ENCODE measurements around the gene RIPOR3.
A peak's percentile ranks its signal among the peaks of the same experiment; 100 is the strongest.

Gene RIPOR3

DNA sequence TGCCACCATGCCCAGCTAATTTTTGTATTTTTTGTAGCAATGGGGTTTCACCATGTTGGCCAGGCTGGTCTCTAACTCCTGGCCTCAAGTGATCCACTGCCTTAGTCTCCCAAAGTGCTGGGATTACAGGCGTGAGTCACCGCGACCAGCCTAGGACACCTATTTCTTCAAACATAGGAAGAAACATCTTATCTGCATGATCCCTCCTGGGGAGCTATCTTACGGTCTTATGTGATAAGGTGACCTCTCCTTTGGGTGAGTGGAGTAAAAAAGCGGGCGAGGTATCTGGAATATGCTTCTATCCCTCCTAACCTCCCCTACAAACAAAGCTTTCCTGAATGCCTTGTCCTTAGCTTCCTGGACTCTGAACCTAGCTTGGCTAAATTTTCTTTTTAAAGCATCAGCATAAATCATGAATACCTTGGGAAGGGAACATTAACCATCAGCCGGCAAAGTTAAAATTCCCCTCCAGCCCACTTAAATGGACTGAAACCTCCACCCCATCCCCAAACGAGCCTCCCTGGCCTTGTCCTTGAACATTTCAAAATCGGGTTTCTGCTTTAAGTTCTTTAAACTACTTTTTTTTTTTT, 24.5 kb downstream of the RIPOR3 start:
- Histone ChIP-seq H3K4me2 (ENCODE audit: low read length) (no peak overlapping the region), H3K27ac (ENCODE audit: low read length) (no peak overlapping the region), H3K9ac (ENCODE audit: low read length) (no peak overlapping the region)

DNA sequence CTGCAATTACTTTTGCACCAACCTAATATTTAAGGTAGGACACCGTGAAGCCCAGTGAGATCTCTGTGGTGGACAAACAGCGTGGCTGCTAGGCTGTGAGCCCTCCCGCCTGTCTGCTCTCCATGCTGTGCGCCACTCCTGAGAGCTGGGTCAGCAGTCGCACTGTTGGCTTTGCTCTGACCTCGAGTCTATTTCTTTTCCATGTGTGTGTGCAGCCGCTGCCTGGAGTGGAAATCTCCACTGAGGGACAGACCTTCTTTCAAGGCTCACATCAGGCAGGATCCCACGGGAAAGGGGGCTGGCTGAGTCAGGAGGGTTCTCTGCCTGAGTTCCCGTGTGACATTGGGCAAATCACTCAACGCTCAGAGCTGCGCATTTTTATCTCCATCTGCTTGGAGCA, 27.1 kb downstream of the RIPOR3 start:
- H3K79me2 ChIP-seq (ENCODE audit: low read length), result no peaks in the 10 kb centered on the region
- H3K4me1 ChIP-seq (ENCODE audit: low read length), result 0 out of 2 replicates have a peak, but pooled peaks cover 3% of the 10 kb centered on the region
- no peak overlapping the region for H2AFZ ChIP-seq (ENCODE audit: low read depth, low read length)
- H3K4me2 ChIP-seq (ENCODE audit: low read length), result no peak overlapping the region
- peaks cover 26% of the 10 kb centered on the region for H3K27me3 ChIP-seq (ENCODE audit: low read depth, low read length)
- H3K36me3 ChIP-seq (replicated peaks; ENCODE audit: low read depth, low read length), result no peaks in the 10 kb centered on the region
- no peak overlapping the region for H3K27ac ChIP-seq (ENCODE audit: low read length)
- no peak overlapping the region for H3K9ac ChIP-seq (ENCODE audit: low read length)
- no peak for TF ChIP-seq EZH2phosphoT487 (IDR thresholded peaks at IDR 0.05; ENCODE audit: low read depth)
- TF ChIP-seq, protein P1, sequence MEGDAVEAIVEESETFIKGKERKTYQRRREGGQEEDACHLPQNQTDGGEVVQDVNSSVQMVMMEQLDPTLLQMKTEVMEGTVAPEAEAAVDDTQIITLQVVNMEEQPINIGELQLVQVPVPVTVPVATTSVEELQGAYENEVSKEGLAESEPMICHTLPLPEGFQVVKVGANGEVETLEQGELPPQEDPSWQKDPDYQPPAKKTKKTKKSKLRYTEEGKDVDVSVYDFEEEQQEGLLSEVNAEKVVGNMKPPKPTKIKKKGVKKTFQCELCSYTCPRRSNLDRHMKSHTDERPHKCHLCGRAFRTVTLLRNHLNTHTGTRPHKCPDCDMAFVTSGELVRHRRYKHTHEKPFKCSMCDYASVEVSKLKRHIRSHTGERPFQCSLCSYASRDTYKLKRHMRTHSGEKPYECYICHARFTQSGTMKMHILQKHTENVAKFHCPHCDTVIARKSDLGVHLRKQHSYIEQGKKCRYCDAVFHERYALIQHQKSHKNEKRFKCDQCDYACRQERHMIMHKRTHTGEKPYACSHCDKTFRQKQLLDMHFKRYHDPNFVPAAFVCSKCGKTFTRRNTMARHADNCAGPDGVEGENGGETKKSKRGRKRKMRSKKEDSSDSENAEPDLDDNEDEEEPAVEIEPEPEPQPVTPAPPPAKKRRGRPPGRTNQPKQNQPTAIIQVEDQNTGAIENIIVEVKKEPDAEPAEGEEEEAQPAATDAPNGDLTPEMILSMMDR (IDR thresholded peaks at IDR 0.05; ENCODE audit: low read depth, low read length), result no peak
- H3K9me3 ChIP-seq (ENCODE audit: insufficient read depth, low read length), result no peaks in the 10 kb centered on the region
- no peak overlapping the region for H3K4me3 ChIP-seq (ENCODE audit: low read length)
- no peaks in the 10 kb centered on the region for H4K20me1 ChIP-seq (ENCODE audit: insufficient read depth, low read length)

More for the DNA sequence above, 24.5 kb downstream of the RIPOR3 start:
- Histone ChIP-seq H3K4me3 (ENCODE audit: low read length) (no peak overlapping the region), H3K9me3 (ENCODE audit: insufficient read depth, low read length) (no peaks in the 10 kb centered on the region), H2AFZ (ENCODE audit: low read depth, low read length) (no peak overlapping the region), H3K4me1 (ENCODE audit: low read length) (peaks cover 5% of the 10 kb centered on the region; the same call in 1 of the 2 replicates), H3K36me3 (replicated peaks; ENCODE audit: low read depth, low read length) (no peaks in the 10 kb centered on the region), H4K20me1 (ENCODE audit: insufficient read depth, low read length) (no peaks in the 10 kb centered on the region), H3K27me3 (ENCODE audit: low read depth, low read length) (peaks cover 19% of the 10 kb centered on the region), H3K79me2 (ENCODE audit: low read length) (no peaks in the 10 kb centered on the region)
- TF ChIP-seq, protein P1 (IDR thresholded peaks at IDR 0.05; ENCODE audit: low read depth, low read length), result no peak
- TF ChIP-seq EZH2phosphoT487 (IDR thresholded peaks at IDR 0.05; ENCODE audit: low read depth), result no peak

DNA sequence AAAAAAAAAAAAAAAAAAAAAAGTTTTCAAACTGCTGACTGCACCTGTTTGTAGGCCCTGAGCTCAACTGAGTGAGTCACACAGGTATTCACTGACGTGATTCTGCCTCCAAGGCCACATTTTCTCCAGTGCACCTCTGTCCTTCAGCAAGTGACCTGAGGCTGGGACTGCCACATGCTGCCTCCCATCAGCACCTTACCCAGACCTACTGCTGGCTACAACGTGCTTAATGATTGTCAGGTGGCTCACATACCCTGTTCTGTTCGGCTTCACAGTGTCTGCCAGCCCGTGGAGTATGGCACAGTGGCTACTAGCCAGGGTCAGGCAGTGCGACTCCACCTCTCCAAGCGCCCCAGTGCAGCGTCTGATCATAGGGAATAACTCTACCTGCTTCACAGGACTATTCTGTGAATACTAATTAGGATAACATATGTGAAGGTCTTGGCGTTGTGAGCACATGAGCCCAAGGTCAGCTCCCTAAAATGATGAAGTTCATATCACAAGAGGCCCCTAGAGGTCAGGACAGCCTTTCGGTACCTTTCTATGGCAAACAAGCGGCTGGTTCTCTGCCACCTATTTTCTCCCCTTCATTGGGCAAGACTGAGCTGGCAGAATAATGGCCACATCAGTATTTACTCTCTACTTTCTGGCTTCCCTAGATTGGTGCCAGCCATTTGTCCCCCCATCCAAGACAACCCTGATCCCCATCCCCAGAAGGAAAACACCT, 28.1 kb downstream of the RIPOR3 start:
- Histone ChIP-seq H3K4me3 (ENCODE audit: low read length) (no peak overlapping the region), H3K4me1 (ENCODE audit: low read length) (0 out of 2 replicates have a peak, but pooled peaks cover 3% of the 10 kb centered on the region), H3K4me2 (ENCODE audit: low read length) (no peak overlapping the region), H3K9me3 (ENCODE audit: insufficient read depth, low read length) (no peaks in the 10 kb centered on the region), H4K20me1 (ENCODE audit: insufficient read depth, low read length) (no peaks in the 10 kb centered on the region), H3K79me2 (ENCODE audit: low read length) (no peaks in the 10 kb centered on the region), H3K27me3 (ENCODE audit: low read depth, low read length) (peaks cover 25% of the 10 kb centered on the region), H2AFZ (ENCODE audit: low read depth, low read length) (no peak overlapping the region), H3K36me3 (replicated peaks; ENCODE audit: low read depth, low read length) (no peaks in the 10 kb centered on the region), H3K27ac (ENCODE audit: low read length) (no peak overlapping the region), H3K9ac (ENCODE audit: low read length) (no peak overlapping the region)
- TF ChIP-seq, protein P1 (IDR thresholded peaks at IDR 0.05; ENCODE audit: low read depth, low read length), result peak; percentile 79
- TF ChIP-seq EZH2phosphoT487 (IDR thresholded peaks at IDR 0.05; ENCODE audit: low read depth), result no peak

DNA sequence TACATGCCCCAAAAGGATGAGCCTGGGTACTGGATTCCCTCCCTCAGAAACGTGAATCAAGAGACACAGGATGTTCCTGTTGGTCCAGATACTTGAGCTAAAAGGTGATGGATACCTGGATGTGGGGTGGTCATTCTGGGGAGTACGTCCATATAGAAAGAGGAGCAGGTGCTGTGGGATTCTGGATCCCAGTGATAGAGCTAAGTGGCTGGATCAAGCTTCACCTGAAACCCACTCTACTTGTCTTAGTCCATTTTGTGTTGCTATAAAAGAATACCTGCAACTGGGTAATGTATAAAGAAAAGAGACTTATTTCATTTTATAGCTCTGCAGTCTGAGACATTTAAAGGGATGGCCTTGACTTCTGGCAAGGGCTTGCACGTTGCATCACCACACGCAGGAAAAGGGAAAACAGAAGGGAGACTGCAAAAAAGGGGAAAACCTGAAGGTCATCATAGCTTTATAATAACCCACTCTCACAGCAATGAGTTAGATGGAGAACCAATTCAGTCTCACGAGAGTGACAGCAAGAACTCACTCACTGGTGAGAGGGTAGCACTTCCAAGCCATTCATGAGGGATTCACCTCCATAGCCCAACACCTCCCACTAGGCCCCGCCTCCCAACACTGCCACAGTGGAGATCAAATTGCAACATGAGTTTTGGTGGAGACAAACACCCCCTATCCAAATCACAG, 31.2 kb downstream of the RIPOR3 start:
- Histone ChIP-seq H3K4me1 (ENCODE audit: low read length) (0 out of 2 replicates have a peak, but pooled peaks cover 3% of the 10 kb centered on the region), H3K36me3 (replicated peaks; ENCODE audit: low read depth, low read length) (no peaks in the 10 kb centered on the region), H3K9me3 (ENCODE audit: insufficient read depth, low read length) (no peaks in the 10 kb centered on the region), H2AFZ (ENCODE audit: low read depth, low read length) (no peak overlapping the region), H3K4me3 (ENCODE audit: low read length) (no peak overlapping the region), H3K27me3 (ENCODE audit: low read depth, low read length) (peaks cover 19% of the 10 kb centered on the region), H4K20me1 (ENCODE audit: insufficient read depth, low read length) (no peaks in the 10 kb centered on the region), H3K79me2 (ENCODE audit: low read length) (no peaks in the 10 kb centered on the region), H3K27ac (ENCODE audit: low read length) (no peak overlapping the region), H3K9ac (ENCODE audit: low read length) (no peak overlapping the region), H3K4me2 (ENCODE audit: low read length) (no peak overlapping the region)
- TF ChIP-seq EZH2phosphoT487 (IDR thresholded peaks at IDR 0.05; ENCODE audit: low read depth), result no peak
- TF ChIP-seq, protein P1 (IDR thresholded peaks at IDR 0.05; ENCODE audit: low read depth, low read length), result no peak

Data from OCI-LY3 (cell line).